GM19035 (cell line): ENCODE results near the gene NCOA3.
"Not testable (repeated sequence)": the region's sequence is repeated elsewhere in the genome, so short reads cannot be mapped to it uniquely, and the experiment has no call there.

ENCODE experiments used
- ATAC-seq: cut with Tn5 transposase; IDR thresholded peaks from one replicate; pipeline ENCODE4 v1.9.1; 2021; ENCODE audit not compliant: unreplicated experiment

NCOA3 gene

GRCh38 chr20:47500082-47500481 lies 1.6 kb upstream of the NCOA3 start:
- not testable (repeated sequence) for ATAC-seq

- ATAC-seq = no peak
These were observed 1.1 kb upstream of the NCOA3 start for GRCh38 chr20:47500554-47500953.

DNA sequence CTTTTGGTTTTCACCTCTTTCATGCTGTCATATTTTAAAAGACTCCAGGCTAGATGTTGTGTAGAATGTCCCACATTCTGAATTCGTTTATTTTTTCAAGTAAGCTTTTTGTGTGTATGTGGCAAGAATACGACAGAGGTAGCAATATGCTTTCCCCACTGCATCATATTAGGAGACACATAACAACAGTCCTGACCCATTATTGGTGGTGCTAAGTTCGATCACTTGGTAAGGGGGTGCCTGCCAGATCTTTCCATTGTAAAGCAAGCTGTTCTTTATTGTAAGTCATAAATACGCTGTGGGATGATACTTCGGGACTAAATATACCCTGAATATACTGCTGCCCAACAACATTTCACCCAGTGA lies 588 bp upstream of the NCOA3 start:
- peak; percentile 4 for ATAC-seq

DNA sequence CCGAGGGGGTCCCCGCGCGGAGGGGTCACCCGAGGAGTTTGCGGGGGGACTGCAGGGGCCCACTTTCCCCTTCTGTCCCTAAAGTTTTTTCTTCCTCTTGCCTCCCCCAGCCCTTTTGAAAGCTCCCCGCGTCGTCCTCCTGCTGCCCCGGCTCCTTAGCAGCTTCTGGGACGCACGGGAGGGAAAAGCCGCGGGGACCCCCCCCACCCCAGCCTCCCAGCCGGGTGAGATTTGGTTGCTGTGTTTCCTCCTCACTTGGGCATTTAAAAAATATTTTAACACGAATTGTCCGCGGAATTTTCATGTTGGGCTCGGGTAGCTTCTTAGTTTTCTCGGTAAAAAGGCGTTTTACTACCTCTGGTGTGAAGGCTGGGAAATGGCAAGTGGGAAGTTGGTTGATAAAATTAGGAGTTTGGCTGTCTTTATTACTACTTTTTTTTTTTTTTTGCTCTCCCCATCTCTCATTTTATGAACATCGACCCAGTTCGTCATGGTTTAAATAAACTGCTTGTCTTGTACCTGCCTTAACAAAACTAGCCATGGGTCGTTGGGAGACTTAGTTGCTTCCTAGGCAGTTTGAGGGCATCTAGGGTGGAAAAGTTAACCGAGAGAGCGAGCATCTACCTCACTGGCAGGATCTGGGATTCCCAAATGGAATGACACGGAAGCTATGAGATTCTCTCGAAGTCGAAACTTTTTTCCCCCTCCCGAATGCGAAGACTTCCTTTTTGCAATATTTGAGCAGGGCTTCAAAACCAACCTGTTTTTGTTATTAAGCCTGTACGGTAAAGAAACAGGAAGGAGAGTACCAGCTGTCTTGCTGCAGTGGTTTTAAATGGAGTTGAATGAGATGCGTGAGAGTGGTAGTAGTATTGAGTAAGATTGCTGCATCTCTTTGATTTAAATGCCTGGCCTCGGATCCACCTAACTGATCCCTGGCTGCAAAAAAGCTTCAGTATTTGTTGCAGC lies 868 bp downstream of the NCOA3 start:
- ATAC-seq = no peak

- no peak for ATAC-seq
These were observed 2.0 kb downstream of the NCOA3 start for GRCh38 chr20:47503685-47504084.

- no peak for ATAC-seq
These were observed 4.6 kb downstream of the NCOA3 start for GRCh38 chr20:47506335-47506734.

DNA sequence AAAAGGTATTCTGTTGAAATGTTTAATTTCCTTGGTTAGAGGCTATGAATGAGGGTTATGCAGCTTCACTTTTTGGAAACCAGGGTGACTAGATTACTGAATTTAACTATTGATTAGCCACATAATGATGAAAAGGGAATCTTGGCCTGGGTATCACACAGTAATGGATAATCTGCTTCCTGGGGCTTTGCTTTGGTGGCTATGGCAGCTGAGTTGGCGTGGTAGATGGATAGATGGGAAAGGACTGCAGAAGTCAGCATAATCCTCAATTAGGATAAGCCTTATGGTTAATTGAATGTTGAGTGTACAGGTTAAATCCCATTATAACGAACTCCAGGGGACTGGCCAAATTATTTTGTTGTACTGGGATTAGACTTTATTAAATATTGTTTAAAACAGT lies 5.2 kb downstream of the NCOA3 start:
- no peak for ATAC-seq

DNA sequence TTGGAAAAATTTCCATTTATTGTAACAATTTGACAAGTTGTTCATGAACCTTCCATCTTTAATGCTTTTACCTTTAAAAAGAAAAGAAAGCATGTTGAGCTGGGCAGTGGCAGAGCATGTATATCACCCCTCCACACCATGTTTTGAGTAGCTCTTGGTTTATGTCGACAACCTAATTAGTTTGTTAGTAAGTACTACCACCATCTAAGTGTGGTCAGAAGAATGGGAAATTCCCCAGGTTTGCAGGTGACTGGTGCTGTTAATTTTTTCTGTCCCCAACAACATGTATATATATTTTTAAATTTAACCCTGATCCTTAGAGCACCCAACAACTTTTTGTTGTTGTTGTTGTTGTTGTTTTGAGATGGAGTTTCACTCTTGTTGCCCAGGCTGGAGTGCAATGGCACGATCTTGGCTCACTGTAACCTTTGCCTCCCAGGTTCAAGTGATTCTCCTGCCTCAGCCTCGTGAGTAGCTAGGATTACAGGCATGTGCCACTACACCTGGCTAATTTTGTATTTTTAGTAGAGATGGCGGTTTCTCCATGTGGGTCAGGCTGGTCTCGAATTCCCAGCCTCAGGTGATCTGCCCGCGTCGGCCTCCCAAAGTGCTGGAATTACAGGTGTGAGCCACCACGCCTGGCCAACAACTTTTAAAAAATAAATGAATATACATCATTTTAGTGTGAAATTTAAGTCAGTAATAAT lies 5.7 kb downstream of the NCOA3 start:
- not testable (repeated sequence) for ATAC-seq

DNA sequence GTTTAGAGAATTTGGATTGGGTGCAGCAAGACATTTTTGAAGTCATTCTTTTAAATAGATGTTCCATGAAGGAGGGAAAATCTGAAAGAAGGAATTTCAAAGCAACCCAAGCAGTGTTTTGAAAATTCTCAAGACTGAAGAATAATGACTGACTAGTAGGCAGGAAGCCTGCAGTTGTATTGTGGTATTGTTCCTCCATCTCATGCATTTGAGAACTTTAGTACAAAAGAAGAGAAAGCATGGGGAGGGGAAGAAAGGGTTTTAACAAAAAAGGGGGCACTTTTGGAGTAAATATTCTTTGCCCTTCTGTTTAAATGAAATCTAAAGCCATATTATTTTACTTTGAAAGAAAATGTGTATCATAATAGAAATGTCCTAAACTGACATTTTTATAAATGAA lies 6.6 kb downstream of the NCOA3 start:
- no peak for ATAC-seq

GRCh38 chr20:47509104-47509661 lies 7.5 kb downstream of the NCOA3 start:
- ATAC-seq = no peak

DNA sequence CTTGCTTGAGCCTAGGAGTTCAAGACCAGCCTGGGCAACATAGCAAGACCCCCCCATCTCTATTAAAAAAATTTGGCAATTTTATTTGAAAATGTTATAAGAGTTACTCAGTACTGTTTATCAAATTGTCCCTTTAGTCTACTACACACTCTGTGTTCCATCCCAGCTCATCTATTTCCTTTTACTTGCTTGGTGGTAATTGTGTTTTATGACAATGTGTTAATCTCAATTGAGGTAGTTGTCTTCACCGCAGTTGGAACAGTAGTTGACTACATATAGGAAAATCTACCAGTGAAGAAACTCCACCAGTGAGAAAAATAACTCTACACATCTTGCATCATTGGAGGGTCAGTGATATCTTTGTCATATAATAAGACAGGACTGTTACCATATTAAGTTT lies 8.0 kb downstream of the NCOA3 start:
- no peak for ATAC-seq

DNA sequence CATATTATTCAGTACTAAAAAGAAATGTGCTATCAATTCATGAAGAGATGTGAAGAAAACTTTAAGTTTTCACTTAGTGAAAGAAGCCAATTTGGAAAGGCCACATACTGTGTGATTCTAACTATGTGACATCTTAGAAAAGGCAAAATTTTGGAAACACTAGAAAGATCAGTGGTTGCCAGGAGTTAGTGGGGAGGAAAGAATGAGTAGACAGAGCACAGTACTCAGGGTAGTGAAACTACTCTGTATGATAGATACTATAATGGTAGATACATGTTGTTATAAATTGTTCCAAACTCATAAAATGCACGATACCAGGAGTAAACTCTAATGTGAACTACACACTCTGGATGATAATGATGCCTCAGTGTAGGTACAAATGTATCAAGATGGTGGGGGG lies 14.2 kb downstream of the NCOA3 start:
- ATAC-seq = no peak

GRCh38 chr20:47521059-47521808 lies 19.5 kb downstream of the NCOA3 start:
- no peak for ATAC-seq

DNA sequence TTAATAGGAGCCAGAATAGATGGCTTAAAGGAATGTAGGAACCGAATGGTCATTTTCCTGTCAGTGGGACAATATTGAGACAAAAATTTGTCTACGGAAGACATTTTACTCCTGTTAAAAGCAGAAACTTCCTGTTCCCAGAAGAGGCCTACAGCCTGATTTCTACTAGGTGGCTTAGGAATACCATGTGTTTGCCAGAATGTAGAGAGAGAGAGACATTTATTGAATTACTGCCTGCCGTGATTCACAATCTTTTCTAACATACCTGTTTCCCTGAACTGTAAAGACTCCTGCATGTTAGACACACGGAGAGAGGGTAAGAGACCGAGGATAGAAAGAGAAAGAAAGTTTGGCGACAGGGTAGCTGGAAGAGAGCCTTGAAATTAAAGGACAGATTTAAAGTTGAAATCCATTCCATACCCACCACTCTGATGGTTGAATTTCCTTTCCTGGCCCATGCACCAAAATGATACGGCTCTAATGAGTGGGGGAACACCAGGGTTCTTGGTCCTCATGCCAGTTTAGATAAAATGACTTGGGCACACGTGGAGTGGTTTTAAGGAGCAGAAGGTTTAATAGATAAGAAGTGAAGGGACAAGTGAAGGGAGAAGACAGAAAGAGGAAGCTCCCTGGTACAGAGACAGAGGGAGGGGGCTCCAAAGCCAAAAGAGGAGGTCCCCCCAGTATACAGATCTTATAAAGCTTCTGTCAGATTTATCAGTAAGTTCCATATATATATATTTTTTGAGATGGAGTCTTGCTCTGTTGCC lies 22.5 kb downstream of the NCOA3 start:
- no peak for ATAC-seq

DNA sequence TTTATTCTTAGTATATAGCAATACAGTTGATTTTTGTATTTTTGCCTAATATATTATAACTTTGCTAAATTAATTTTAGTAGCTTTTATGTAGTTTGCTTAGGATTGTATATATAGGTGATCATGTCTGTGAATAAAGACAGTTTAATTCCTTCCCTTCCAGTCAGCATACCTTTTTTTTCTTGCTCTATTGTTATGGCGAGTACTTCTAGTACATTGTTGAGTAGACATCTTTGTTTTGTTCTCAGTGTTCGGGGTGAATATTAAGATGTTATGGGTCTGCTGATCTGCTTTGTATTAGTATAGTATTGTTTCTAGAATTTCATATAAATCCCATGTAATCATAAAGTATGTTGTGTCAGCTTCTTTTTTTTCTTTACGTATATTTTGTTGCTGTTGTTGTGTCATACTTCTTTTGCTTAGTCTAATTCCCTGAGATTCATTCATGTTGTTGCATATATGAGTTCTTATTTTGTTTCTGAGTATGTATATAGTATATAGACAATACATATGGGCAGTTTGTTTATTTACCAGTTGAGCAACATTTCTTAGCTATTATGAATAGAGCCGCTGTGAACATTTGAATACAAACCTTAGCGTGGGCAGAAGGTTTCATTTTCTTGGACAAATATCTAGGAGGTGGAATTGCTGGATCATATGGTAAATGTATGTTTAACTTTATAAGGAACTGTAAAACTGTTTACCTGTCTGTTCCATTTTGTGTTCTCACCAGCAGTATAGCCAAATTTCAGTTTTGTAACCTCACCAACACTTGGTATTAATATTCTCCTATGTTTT lies 25.5 kb downstream of the NCOA3 start:
- no peak for ATAC-seq

DNA sequence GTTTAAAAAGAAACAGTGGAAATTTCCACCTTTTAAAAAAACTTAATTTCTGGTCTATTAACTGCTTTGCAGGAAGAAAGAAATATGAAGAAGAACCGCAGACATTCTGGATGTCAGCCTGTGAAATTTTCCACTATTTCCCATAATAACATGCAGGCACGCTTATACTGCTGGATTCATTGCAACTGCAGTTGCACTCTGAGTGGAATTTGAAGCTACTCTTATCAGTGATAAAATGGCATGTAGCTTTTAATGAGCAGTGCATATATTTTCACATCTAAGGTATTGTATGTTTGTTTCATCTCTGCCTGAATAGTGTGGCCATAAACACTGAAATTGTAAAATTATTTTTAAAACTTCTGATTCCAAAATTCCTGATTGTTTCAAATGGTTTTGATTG lies 28.2 kb downstream of the NCOA3 start:
- no peak for ATAC-seq

DNA sequence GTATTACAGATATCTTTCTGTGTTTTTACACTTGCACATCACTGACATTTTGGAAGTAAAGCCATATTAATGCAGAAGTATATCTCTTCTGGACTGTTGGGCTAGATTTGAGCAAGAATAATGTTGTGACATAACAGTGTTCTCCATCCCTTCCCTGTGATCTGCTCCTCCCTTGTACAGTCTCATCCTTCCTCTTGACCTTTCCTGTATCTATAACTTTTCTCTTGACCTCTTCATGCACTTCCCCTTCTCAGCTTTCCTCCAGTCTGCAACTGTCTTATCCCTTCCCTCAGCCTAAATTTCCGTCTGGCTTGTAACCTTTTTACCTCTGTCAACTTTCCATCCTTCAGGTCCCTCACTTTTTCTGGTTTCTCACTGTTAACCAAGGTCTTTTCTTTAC lies 29.8 kb downstream of the NCOA3 start:
- ATAC-seq = no peak

DNA sequence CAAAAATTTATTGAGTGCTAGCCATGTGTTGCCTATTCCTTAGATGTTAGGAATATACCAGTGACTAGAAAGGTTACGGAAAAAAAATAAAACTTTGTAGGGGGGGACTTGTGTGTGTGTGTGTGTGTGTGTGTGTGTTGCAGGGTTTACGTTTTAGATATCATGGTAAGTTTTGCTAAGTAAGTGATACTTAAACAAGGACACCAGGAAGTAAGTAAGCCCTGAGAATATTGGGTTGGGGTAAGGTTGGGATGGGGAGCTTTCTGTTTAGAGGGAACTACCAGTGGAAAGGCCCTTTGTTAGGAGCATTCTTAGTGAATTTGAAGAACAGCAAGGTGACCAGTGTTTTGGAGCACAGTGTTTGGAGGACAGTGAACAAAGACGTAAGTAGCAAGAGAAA lies 30.3 kb downstream of the NCOA3 start:
- ATAC-seq = no peak

GRCh38 chr20:47533518-47534062 lies 31.9 kb downstream of the NCOA3 start:
- no peak for ATAC-seq
